SKM-1 treated with dmso at 0.1 percent for 144 hours (cell line): ENCODE measurements around the gene FMNL1.
A peak's percentile ranks its signal among the peaks of the same experiment; 100 is the strongest.

Experiments used
- DNase-seq: peaks from one replicate; lab custom pipeline; 2025; ENCODE audit not compliant: unreplicated experiment; lab: John Stamatoyannopoulos, UW

Gene FMNL1

DNA sequence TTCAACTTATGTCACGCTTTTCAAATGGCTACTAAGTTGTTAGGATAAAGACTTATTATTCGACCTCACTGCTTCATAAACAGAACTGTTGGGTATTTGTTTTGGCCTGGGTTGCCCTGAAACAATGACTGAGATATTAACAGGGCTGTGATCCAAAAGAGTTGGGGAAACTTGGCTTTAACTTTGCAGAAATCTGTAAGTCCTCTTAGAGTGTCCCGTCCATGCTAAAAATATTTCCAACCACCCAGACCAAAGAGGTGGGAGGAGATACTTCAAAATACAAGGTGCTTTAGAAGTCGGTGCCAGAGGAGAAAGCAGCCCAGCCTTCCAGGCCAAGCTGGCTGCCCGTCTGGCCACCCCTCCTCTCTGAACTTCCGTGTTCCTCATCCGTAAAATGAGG is 56.3 kb downstream of the FMNL1 start:
- no peak for DNase-seq

DNA sequence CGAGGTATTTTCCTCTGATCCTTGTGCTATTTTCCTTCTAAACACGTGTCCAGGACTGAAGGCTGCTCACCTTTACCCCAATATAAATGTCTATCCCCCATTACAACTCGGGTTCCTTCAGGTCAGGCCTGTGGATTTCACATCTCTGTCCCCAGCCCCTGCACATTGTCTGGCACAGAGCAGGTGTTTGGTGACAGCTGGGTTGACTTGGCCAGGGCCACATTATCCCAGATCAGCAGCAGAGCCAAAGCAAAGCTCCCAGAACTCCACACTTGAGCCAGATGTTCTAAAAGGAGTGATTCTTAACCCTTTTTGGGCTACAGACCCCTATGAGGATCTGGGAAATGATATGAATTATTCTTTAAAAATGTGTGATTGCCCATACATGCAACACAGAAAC is 58.2 kb downstream of the FMNL1 start:
- DNase-seq = no peak

DNA sequence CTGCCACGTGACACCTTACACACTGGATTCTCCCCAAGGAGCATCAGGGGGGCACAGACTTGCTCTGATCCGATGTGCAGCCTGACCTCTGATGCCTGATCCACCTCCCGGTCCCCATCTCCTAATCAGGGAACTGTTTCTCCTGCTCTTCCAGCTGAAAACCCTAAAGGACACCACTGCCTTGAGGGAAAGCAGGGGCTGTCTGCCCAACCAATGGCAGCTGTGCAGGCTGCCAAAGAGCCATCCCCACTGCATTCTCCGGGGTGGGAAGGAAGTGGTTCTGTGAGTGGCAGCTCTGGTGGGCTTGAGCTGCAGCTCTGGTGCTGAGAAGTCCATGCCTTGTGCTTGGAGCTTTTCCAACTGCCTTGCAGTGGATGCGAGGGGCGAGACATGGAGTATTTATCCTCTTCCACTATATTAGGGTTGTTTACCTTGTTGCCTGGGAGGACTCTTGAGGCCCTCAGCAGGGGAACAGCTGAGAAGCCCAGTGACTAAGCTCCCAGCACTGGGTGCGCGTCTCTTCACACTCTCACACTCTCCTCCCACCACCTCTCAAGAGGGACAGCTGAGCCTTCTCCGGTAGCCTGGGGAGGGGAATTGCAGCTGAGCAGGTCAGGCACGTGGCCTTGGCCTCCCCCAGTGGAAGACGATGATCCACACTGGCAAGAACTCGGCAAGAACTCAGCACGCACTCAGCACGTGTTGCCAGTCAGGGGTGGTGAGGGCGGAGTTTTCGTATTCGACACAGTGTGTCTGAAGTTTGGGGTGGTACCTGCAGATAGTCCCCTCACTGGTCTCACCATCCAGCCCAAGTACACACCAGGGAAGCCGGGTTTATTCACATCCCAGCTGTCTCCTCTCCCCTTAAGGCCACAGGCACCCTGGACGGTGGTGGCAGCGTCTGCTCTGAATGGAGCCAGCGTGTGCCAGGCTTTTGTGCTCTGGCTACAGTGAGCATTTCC is 61.3 kb downstream of the FMNL1 start:
- no peak for DNase-seq

DNA sequence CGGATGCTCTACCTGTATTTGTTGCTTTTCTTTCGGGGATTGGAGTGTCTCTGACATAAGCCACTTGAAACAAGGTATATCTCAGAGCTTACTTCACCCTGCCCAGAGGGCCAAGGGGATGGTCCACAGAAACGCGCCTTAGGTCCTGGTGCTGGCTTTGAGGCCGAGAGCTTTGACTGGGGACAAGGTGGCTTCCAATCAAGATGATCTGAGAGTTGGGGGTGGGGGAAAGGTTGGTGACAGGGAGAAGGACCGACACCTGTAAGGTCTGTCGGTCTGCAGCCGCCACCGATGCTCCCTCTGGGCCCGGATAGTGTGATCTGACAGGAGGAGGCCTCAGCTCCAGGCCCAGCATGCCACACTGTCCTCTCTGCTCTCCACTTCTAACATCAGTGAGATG is 62.0 kb downstream of the FMNL1 start:
- no peak for DNase-seq

DNA sequence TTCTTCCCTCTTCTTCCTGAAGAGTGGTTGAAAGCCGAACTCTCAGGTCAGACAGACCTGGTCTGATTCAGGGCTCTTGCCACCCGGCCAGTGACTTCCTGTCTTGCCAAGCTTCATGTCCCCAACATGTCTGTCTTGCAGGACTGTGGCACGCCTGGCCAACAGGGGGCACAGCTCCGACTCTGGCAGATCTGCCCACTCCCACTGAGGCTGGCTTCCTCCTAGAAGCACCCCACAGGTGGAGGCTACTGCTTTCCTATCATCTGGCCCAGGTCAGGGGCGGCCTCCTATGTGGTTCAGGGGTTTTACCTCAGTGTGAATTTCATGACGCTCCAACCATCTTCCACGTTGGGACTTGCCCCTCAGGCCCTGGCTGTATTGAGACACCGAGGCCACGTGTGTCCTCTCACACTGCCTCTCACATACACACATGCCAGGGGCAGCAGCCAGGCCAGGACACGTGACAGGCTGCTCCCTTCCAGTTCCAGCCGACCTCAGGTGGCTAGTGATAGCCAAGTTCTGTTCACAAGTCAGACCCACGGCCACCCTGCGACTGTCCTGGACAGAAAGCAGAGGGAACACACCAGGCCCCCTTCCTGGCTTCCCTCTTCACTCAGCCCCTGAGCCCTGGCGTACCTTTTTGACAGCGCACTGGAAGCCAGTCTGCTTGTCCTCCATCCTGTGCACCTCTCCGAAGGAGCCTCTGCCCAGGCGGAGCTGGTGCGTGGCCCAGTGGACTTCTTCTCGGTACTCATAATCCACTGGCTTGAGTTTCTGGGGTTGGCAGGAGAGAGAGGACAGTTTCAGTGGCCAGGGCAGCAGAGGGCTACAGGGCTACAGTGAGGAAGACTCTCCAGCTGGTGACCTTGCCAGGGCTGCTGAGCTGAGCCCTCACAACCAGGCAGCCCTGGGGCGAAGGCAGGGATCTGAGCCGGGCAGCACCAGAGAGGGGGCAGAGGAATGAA is 62.8 kb downstream of the FMNL1 start:
- DNase-seq = no peak

DNA sequence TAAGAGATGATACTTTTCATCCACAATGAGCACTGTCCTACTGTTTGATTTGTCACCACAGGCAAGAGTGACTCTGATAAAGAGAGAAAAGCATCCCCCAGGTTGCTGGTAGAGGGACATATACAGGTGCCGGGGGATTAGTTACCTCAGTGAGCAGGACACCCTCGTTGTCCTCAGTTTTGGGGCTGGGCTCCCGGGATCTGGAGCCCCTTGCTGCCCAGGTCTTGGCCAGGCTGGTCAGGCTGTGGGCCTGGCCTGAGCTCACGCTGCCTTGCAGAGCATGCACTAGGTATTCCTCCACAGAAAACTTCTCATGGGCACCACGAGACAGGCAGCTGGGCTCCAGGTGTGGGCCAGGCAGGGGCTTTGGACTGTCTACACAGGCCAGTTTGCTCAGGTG is 64.6 kb downstream of the FMNL1 start:
- DNase-seq = no peak

DNA sequence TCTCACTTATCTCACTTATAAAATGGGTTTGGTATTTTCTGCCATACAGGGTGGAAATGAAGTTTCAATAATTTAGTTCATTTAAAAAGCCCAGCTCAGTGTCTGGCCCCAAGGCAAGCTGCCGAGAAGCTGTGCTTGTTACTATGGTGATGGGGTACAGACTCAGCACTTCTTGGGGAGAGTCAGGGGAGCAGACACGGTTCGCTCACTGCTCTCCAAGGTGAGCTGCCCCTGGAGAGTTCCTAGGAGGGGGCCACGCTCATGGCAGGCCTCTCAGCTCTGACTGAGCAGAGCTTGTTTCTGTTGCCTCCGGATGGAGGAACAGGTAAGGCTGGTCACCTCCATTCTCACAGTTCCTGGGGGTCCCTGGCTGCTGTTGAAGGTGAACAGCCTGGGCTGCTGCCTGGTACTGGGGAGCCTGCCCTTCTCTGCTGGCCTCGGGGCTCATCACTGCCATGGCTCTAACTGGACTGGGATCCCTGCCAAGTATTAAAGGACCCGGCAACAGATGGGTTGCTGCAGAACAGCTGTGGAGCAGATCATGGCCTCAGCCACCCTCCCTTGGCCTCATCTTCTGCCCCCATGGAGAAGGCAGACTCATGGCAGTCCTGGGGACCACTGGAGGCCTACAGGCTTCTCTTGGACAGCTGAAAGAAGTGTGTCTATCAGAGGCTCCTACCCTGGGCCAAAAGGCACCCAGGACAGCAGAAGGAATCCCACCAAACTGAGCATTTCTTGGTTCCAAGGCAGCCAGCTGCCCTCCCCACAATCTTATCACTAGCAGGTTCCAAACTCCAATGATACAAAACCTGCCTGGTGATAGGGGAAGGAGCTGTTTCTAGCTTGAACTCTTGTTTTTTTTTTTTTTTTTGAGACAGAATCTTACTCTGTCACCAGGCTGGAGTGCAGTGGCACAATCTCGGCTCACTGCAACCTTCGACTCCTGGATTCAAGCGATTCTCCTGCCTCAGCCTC is 66.1 kb downstream of the FMNL1 start:
- no peak for DNase-seq

DNA sequence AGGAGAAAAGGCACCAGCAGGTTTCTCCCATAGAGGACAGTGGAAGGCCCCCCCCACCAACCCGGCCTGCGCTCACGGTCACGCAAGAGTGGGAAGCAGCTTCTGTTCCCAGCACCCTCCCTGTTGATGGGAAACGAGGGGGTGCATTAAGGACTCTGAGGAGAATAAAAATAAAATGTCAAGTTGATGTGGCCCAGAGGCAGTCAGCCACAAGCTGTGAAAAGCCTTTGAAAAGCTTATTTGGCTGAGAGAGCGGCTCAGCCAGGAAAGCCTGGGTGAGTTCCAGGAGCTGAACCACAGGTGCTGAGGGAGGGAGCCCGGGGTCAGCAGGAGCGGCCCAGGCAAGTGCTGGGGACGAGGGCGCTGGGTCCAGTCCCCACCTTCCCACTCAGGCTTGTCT is 67.1 kb downstream of the FMNL1 start:
- no peak for DNase-seq

DNA sequence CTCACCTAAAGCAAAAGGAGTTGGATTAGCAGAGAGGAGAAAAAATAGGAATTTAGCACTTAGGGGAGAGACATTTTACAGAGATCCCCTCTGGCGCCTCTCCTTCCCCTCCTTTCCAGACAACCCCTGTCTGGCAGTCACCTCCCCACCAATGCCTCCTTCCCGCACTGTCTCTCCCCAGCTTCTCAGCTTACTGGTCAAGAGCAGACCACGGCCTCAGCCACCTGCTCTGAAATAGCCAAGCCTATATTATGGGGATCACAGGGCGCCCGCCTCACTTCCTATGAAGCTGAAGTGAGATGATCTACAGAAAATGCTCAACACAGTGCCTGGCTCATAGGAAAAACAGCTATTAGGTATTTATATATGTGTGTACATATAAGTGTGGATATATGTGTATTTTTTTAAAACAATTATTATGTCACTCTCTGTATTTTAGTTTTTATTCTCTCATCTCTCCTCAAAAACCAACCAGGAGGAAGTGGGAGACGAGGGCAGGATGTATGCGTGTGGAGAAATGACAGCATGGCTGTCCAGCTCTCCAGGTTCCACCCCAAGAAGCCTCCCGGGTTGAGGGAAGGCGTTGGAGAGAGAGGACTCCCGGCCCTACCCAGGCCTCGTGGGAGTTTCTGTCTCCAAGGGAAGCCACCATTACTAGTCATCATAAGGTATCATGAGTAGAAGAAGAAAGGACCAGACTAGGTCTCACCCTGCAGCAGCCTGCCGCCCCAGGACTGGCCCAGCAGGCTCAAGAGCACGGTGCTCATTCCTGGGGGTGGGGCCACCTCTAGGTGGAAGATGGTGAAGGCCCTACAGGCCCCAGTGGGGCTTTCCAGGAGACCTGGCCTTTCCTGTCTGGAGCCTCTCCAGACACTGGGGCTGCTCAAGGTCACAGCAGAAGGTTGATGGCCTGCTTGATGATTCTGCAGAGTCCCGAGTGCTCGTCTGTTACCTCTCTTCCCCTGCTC is 67.9 kb downstream of the FMNL1 start:
- DNase-seq = no peak

DNA sequence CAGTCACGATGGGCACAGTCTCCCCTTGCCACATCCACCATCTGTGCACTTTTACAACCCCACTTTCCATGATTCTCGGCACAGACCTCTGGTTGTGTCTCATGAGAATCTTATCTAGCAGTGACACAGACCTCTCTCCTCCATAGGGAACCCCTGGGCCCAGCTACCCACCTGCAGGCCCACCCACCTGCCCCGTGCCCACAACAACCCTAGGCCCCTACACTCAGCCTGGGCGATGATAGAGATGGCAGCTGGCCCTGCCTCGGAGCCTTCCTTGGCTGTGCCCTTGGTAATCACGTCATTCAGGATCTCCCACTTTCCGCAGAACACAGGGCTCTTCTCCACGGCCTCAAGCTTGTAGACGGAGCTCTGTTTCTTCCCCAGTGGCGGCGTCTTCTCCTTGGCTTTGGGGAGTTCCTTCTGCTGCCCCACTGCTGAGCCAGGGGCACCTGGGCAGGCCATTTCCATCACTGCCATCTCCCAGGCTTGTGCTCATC is 68.6 kb downstream of the FMNL1 start:
- no peak for DNase-seq

DNA sequence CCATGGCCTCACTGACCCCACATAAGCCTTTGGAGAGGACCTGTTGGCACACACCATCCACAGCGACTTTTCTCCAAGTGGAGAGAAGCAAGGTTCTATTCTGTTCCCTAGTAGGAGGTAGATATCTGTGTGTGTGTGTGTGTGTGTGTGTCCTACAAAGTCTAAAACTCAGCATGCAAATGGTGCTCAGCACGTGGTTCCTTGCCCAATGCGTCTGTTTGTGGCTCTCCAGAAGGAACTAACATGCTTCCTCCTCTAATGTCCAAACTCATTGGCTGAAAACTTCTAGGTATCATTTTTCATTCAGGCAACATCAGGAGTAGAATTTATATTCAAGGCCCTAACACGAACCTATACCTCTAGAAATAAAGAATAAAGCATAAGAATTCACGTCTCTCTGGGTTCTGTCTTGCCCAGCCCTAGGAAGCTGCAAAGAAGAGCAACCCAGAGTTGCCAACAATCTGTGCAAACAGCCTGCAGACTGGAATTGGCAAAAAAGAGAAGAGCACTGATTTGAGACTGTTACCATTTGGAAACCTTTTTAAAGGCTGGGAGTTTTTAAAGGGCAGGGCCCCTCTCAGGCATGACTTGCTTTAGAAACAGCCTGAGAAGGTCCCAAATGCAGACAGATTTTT is 69.6 kb downstream of the FMNL1 start:
- peak; percentile 9 for DNase-seq

DNA sequence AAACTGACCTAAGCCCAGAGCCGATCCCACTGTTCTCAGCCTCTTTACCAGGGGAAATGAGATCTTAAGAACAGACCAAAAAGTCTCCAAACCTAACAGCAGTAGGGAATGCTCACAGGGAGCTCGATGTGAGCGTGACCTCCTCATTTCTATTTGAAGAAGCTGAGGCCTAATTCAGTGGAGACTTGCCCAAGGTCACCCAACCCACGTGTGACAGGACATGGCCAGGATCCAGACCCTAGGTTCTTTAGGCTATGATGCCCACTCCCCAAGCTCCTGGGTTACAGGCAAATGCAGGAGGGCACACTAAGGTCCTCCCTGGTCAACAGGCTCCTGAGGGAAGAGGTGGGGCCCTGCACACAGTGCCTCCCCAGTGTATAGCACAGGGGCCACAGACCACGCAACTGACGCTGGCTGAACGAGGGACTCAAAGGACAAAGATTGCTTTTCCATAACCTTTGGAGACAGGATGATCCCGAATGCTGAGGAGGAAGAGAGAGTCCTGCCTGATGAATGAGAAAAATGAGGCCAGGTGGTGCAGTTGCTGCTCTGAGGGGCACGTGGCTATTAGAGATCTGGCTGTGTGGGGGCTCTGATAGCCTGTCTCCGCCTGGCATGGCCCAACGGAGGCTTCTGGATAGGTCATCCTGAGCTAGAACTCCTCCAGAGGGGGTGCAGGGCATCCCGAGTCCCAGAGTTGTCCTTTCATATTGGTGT is 71.2 kb downstream of the FMNL1 start:
- DNase-seq = no peak

DNA sequence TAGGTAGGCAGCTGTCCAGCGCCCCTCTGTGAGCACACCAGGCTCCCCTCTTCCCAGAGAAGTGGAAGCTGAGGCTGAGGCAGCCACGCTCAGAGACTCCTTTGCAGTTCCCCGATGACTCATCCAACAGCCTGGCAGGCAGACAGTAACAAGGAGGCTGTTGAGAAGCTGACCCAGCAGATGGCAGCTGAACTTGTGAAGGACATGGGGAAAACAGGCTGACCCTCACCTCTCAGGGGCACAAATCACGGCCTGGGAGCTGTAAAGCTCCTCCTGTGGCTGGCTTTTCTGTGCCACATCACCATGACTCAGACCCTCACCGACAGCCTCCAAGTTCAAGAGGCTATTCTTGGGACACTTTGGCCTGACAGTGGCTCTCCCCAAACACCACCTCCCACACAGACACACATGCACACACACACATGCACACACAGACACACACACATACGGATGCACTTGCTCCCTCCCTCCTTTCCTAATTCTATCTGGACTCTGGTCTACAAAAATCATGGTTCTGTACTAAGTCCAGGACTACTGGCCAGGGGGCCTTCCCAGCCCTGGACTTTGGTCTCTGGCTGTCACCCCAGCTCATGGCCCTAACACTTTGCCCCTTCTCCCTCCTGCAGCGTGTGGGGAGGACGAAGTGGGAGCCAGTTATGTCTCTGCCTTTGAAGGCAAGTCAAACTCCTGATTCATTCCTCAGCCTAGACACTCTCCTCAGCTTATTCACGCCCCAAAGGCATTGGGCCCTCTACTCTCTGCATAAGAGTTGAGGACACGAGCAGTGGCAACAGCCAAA is 71.9 kb downstream of the FMNL1 start:
- DNase-seq = no peak

DNA sequence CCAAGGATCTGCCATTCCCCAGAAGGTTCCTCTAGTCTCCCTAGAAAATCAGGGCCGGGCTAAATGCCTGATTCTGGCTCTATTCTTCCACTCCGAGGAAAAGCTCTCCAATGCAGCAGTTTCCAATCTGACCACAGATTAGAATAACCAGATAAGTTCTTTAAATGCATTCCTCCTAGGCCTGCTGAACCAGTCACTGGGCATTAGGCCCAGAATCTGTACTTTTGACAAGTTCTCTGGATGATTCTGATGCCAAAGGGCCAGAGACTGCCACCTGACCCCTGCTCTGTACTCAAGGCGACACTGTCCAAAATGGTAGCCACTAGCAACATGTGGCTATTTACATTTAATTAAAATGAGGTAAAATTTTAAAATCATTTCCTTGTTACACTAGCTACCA is 72.8 kb downstream of the FMNL1 start:
- DNase-seq = no peak

DNA sequence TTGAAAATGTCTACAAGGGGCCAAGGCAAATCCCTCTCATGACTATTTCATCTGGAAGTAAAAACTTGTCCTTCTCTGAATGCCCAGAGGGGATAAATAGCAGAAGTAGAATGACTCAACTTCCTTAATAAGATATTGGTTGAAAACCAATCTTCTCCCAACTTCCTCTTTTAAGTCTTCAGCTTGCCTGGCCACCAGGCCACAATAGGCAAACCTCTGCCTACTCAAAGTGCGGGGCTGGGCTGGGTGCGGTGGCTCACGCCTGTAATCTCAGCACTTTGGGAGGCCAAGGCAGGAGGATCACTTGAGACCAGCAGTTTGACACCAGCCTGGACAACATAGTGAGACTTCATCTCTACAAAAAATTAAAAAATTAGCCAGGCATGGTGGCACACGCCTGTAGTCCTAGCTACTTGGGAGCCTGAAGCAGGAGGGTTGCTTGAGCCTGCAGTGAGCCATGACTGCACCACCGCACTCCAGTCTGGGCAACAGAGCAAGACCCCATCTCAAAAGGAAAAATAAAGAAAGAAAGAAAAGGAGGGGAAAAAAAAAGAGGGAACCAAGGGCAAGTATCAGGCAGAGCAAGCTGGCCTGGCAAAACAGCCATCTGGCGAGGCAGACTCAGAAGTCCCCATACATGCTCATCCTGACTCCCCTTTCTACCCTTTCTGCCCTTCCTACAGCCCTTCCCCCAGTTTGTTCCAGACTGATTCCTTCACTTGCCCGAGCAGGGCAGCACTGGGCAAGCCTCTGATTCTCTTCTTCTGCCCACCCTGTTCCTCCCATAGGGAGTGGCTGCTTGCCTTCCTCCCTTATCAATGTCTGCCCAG is 74.5 kb downstream of the FMNL1 start:
- peak; percentile 98 for DNase-seq

DNA sequence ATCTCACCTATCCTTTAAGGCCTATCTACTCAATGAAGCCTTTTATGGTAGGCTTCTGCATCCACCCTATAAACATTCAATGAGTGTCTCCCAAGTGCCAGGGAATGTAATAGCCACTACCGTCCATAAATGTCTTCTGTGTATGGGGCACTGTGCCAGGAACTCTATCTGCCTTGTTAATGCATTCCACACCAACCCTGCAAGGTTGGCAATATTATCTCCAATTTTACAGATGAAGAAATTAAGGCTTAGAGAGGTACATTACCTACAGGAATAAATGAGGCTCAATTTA is 75.1 kb downstream of the FMNL1 start:
- no peak for DNase-seq
